LNCaP clone FGC (cell line): ENCODE results near the gene XCR1.
"Not testable (repeated sequence)": the region's sequence is repeated elsewhere in the genome, so short reads cannot be mapped to it uniquely, and the experiment has no call there.

Experiments used
- DNase-seq: peaks from one replicate; pipeline ENCODE4 v3.0.0-alpha.2; 2011; ENCODE audit warnings: low read depth
- H3K4me3 ChIP-seq: 2 replicates; pipeline ENCODE4 v1.5.1; 2011; ENCODE audit warnings: mild to moderate bottlenecking, low read depth, low read length, control low read depth
- TF ChIP-seq, protein P1 (sequence below): IDR thresholded peaks from 2 replicates; pipeline ENCODE4 v1.5.1; 2012; ENCODE audit warnings: mild to moderate bottlenecking; ENCODE audit not compliant: control insufficient read depth, insufficient read depth; ENCODE audit errors: extremely low read depth

The XCR1 gene

GRCh38 chr3:46007280-46007679, 20.0 kb downstream of the XCR1 start:
- TF ChIP-seq, protein P1, sequence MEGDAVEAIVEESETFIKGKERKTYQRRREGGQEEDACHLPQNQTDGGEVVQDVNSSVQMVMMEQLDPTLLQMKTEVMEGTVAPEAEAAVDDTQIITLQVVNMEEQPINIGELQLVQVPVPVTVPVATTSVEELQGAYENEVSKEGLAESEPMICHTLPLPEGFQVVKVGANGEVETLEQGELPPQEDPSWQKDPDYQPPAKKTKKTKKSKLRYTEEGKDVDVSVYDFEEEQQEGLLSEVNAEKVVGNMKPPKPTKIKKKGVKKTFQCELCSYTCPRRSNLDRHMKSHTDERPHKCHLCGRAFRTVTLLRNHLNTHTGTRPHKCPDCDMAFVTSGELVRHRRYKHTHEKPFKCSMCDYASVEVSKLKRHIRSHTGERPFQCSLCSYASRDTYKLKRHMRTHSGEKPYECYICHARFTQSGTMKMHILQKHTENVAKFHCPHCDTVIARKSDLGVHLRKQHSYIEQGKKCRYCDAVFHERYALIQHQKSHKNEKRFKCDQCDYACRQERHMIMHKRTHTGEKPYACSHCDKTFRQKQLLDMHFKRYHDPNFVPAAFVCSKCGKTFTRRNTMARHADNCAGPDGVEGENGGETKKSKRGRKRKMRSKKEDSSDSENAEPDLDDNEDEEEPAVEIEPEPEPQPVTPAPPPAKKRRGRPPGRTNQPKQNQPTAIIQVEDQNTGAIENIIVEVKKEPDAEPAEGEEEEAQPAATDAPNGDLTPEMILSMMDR, result no peak
- no peak for DNase-seq
- H3K4me3 ChIP-seq, result no peak overlapping the region

- no peak for DNase-seq
- H3K4me3 ChIP-seq, result no peak overlapping the region
- TF ChIP-seq, protein P1, result no peak
These were observed 20.8 kb downstream of the XCR1 start for GRCh38 chr3:46006238-46007032.

- not testable (repeated sequence) for H3K4me3 ChIP-seq
- DNase-seq, result peak; percentile 42
These were observed 23.6 kb downstream of the XCR1 start for GRCh38 chr3:46003706-46004105.

DNA sequence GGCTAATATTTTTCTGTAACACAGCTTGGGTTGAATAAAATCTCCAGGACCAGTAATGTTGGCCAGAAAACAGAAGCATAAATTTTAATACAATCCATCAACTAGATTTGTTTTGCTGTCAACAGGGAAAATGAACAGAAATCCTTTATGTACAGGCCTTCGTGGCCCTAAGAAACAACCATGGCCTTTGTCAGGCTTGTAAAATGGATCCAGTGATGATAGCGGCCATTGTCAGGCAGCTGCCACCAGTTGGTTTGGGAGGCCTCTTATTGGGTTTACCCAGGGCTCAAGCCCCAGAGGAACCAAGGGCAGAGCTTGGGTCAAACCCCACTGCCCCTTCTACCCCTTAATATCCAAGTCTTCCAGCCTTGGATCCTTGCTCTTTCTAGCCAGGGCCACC, 26.1 kb downstream of the XCR1 start:
- TF ChIP-seq, protein P1, result no peak
- no peak for DNase-seq
- no peak overlapping the region for H3K4me3 ChIP-seq

DNA sequence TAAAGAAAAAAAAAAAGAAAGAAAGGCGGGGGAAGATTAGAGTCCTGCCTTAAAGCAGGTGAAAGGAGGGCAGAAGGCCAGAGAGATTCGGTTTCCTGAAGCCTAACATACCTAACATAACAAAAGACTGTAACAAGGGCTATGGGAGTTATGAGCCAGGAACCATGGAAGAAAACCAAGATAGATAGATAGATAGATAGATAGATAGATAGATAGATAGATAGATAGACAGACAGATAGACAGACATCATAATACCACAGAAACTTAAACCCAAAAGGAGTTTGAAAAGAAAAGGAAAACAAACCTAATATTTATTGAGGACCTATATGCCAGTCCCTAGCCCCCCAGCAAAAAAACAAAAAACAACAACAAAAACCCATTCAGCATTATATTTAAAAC, 29.3 kb downstream of the XCR1 start:
- DNase-seq, result no peak
- no peak overlapping the region for H3K4me3 ChIP-seq
- TF ChIP-seq, protein P1, result no peak

DNA sequence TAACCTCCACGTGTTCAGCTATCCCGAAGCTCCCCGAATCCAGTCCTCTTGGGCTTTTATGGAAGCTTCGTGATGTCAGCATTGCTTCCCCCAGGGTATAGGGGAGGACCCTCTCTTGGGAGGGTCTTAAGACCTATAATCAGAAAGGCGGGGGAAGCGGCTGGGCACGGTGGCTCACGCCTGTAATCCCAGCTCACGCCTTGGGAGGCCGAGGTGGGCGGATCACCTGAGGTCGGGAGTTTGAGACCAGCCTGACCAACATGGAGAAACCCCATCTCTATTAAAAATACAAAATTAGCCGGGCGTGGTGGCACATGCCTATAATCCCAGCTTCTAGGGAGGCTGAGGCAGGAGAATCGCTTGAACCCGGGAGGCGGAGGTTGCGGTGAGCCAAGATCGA, 29.8 kb downstream of the XCR1 start:
- H3K4me3 ChIP-seq, DNase-seq: not testable (repeated sequence)

GRCh38 chr3:45995236-45996192, 31.8 kb downstream of the XCR1 start, which contains the start of gene FYCO1:
Gene FYCO1 (minus strand): TSS chr3:45995824. CDS start chr3:45984910, 10,914 bp downstream.
- TF ChIP-seq, protein P1, result no peak

More at GRCh38 chr3:45995236-45996192, 31.8 kb downstream of the XCR1 start, which contains the start of gene FYCO1:
- DNase-seq, result peak; percentile 65
- peak within 1 kb of the TSS; percentile 83 for H3K4me3 ChIP-seq
